ENCODE data around the gene SCN4B. TPM values are rescaled to one million over a fixed set of nuclear protein-coding genes. Genes with fewer than 3 reads are reported as not detected.

Gene SCN4B
- total RNA-seq, 1 donor from 2014 or later, result 3.6 TPM

DNA sequence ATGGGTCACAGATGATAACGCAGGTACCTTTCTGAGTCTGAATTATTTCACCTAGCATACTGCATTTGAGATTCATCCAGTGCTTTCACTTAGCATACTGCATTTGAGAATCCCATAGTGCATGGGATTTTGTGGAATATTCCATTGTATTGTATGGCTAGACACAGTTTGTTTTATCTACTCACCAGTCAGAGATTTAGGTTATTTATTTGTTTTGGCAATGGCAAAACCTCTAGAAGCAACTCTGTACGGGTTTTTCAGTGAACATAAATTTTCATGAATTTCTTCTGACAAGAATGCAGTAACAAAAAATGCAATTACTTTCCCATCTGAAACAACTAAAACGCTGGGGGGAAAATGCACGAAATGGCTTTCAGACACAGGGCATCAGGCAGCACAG lies 24.3 kb downstream of the SCN4B start:
- TF ChIP-seq, protein P1, sequence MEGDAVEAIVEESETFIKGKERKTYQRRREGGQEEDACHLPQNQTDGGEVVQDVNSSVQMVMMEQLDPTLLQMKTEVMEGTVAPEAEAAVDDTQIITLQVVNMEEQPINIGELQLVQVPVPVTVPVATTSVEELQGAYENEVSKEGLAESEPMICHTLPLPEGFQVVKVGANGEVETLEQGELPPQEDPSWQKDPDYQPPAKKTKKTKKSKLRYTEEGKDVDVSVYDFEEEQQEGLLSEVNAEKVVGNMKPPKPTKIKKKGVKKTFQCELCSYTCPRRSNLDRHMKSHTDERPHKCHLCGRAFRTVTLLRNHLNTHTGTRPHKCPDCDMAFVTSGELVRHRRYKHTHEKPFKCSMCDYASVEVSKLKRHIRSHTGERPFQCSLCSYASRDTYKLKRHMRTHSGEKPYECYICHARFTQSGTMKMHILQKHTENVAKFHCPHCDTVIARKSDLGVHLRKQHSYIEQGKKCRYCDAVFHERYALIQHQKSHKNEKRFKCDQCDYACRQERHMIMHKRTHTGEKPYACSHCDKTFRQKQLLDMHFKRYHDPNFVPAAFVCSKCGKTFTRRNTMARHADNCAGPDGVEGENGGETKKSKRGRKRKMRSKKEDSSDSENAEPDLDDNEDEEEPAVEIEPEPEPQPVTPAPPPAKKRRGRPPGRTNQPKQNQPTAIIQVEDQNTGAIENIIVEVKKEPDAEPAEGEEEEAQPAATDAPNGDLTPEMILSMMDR (IDR thresholded peaks at IDR 0.05), result no peak
- TF ChIP-seq EZH2phosphoT487 (IDR thresholded peaks at IDR 0.05) (no peak), EZH2 (IDR thresholded peaks at IDR 0.05) (no peak)
- H3K4me1 ChIP-seq, result peaks cover 11% of the 10 kb centered on the region
- H3K27me3 ChIP-seq, result no peaks in the 10 kb centered on the region
- no peaks in the 10 kb centered on the region for H3K36me3 ChIP-seq
- no peak overlapping the region for H3K9ac ChIP-seq
- no peaks in the 10 kb centered on the region for H3K9me3 Mint-ChIP-seq
- H3K27ac ChIP-seq, result no peak overlapping the region
- no peaks in the 10 kb centered on the region for H3K4me1 Mint-ChIP-seq
- no peaks in the 10 kb centered on the region for H3K79me2 ChIP-seq (ENCODE audit: low read depth)
- H3K9me3 ChIP-seq (ENCODE audit: low read depth), result no peaks in the 10 kb centered on the region
- H3K4me3 Mint-ChIP-seq, result no peak overlapping the region
- no peak for DNase-seq (ENCODE audit: low spot score)
- no peak overlapping the region for H3K4me2 ChIP-seq
- H3K4me3 ChIP-seq, result no peak overlapping the region
- no peak overlapping the region for H3K27ac Mint-ChIP-seq
- H3K36me3 Mint-ChIP-seq, result no peaks in the 10 kb centered on the region
- peak overlapping the region; percentile 34 for H2AFZ ChIP-seq (replicated peaks)
- H3F3A ChIP-seq (ENCODE audit: low read depth), result peaks cover 10% of the 10 kb centered on the region
- peaks cover 8% of the 10 kb centered on the region for H3K27me3 Mint-ChIP-seq (ENCODE audit: insufficient read depth, low read depth)
- H4K20me1 ChIP-seq (ENCODE audit: low read depth), result no peaks in the 10 kb centered on the region

DNA sequence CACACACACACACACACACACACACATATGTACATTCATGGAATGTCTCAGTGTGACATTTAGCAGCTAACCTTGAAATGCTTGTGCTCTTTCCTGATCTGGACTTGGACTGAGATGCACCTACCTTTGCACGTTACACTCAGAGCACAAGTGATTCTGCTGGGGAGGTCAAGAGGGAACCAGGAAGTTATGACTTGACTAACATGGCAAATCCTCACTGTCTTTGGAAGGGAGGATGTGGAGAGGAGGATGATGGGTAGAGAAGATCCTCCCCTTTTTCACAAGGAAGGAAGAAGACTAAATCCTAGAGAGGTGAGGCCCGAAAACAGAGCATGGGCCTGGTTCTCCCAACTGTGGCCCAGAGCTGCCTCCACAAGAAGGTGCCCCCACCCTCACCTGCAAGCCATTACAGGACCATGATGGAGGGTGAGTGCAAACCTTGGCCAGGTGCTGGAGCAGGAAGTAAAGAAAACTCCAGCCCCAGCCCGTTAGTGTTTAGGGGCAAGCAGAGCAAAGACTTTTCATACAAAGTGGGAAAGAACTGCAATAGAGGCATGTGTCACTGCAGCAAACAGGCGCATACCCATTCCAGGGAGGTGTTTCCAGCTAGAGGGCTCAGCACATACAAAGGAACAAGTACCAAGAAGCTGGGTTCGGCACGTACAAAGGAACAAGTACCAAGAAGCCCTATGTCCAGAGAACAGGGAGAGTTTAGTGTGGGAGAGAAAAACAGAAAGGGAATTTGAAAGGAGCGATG lies 26.4 kb downstream of the SCN4B start:
- Mint-ChIP-seq H3K4me1 (no peaks in the 10 kb centered on the region), H3K27me3 (ENCODE audit: insufficient read depth, low read depth) (peaks cover 8% of the 10 kb centered on the region), H3K9me3 (no peaks in the 10 kb centered on the region), H3K4me3 (no peak overlapping the region), H3K36me3 (no peaks in the 10 kb centered on the region), H3K27ac (no peak overlapping the region)
- no peak overlapping the region for H3K4me3 ChIP-seq
- H3K27ac ChIP-seq, result no peak overlapping the region
- TF ChIP-seq, protein P1 (IDR thresholded peaks at IDR 0.05), result no peak
- TF ChIP-seq EZH2phosphoT487 (IDR thresholded peaks at IDR 0.05) (no peak), EZH2 (IDR thresholded peaks at IDR 0.05) (no peak)
- H3K4me1 ChIP-seq, result peaks cover 11% of the 10 kb centered on the region
- no peak for DNase-seq (ENCODE audit: low spot score)
- no peak overlapping the region for H3K9ac ChIP-seq
- H3K36me3 ChIP-seq, result no peaks in the 10 kb centered on the region
- H4K20me1 ChIP-seq (ENCODE audit: low read depth), result no peaks in the 10 kb centered on the region
- H3K79me2 ChIP-seq (ENCODE audit: low read depth), result no peaks in the 10 kb centered on the region
- H3K27me3 ChIP-seq, result no peaks in the 10 kb centered on the region
- H3K4me2 ChIP-seq, result no peak overlapping the region
- H2AFZ ChIP-seq (replicated peaks), result peak overlapping the region; percentile 9
- peaks cover 10% of the 10 kb centered on the region for H3F3A ChIP-seq (ENCODE audit: low read depth)
- H3K9me3 ChIP-seq (ENCODE audit: low read depth), result no peaks in the 10 kb centered on the region

DNA sequence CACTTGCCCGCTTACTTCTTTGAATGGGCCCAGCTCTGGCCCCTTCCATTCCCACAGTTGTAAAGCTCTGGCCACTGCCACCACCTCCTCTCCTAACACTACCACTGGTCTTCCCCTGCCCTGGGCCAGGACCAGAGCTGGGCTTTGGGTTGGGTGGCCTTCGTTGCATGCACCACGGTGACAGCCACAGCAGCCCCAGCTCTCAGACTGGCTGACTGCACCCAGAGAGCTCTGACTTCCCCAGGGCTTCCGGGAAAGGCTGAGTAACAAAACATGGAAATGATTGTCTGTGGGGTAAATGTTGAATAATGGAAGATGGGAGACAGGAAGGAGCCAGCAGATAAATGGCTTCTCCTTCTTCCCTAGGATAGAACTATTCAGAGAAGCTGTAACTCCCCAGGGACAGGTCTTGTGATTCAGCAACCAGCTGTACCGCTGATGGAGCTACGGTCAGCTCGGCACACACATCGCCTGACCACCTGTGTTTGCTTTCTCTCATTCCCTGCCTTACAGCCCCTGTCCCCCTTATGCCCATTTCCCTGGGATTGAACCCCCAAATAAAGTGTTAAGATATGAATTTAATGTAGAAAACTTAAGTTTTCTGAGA lies 27.6 kb downstream of the SCN4B start:
- Histone ChIP-seq H3K4me1 (peaks cover 11% of the 10 kb centered on the region), H3K4me3 (no peak overlapping the region), H3K27ac (no peak overlapping the region), H3K36me3 (no peaks in the 10 kb centered on the region), H3K27me3 (no peaks in the 10 kb centered on the region), H3K9ac (no peak overlapping the region), H2AFZ (replicated peaks) (peak overlapping the region; percentile 69), H3K4me2 (no peak overlapping the region), H4K20me1 (ENCODE audit: low read depth) (no peaks in the 10 kb centered on the region), H3F3A (ENCODE audit: low read depth) (peaks cover 10% of the 10 kb centered on the region), H3K9me3 (ENCODE audit: low read depth) (no peaks in the 10 kb centered on the region), H3K79me2 (ENCODE audit: low read depth) (no peaks in the 10 kb centered on the region)
- DNase-seq (ENCODE audit: low spot score), result no peak
- Mint-ChIP-seq H3K4me3 (no peak overlapping the region), H3K27ac (no peak overlapping the region), H3K4me1 (no peaks in the 10 kb centered on the region), H3K36me3 (no peaks in the 10 kb centered on the region), H3K27me3 (ENCODE audit: insufficient read depth, low read depth) (peaks cover 5% of the 10 kb centered on the region), H3K9me3 (no peaks in the 10 kb centered on the region)
- TF ChIP-seq EZH2phosphoT487 (IDR thresholded peaks at IDR 0.05), result no peak
- TF ChIP-seq EZH2 (IDR thresholded peaks at IDR 0.05), result no peak
- TF ChIP-seq, protein P1 (IDR thresholded peaks at IDR 0.05), result no peak

Measured in neural progenitor cell (in vitro differentiated cells).